Metanephros (tissue), 2 donors: ENCODE results near the gene PANK2. TPM values are rescaled to one million over a fixed set of nuclear protein-coding genes. Genes with fewer than 3 reads are reported as not detected.

ENCODE experiments used
- small RNA-seq: library from RNA; depleted of rRNA; stranded (forward); fragments of <200 nt; gene quantifications from one replicate; pipeline ENCODE3, GENCODE V24; 2014; ENCODE audit warnings: low replicate concordance
- total RNA-seq: library from RNA; depleted of rRNA; stranded (reverse); fragments of >200 nt; gene quantifications from one replicate; pipeline ENCODE4 v1.2.3, GENCODE V29; 2014

The PANK2 gene
- total RNA-seq, result 42.0 TPM

DNA sequence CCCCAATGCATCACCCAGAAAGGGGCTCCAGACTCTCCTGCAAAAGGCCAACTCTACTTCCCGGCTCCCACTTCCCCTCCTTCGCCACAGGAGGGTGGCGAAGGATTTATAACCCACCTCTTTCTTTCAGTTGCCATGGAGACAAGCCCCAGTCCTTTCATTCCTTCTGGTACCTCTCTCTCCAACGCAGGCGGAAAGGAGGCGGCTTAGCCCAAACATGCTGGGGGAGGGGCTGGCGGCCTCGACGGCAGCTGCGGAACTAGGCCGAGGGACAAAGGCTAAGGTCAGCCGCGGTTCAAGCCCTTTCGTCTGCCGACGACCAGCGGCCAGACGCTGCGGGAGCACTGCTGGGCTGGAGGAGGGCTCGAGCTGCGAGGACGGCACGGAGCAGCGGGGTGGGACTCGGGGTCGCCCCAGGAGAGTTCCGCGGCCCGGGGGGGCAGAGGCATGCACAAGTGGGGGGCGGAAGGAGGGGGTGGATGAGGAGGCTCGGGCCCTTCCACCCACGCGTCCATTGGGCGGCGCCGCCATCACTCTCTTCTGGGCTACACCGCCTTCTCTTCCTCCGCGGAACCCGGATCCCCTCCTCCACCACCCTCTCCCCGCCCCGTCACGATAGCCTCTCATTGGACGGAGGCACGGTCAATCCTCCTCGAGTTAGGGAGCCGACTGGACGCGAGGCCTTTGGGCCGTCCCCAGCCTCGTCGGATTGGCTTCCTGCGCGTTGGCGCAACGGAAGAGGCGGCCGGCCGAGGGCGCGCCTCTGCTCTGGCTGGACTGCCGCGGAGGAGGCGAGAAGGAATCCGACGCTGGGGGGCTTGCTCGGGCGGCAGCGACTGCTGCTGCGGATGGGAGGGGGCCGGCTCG, at the start of gene PANK2:
Gene PANK2, plus strand, starts transcription at position 766 of the 867 bp plus-strand sequence.

DNA sequence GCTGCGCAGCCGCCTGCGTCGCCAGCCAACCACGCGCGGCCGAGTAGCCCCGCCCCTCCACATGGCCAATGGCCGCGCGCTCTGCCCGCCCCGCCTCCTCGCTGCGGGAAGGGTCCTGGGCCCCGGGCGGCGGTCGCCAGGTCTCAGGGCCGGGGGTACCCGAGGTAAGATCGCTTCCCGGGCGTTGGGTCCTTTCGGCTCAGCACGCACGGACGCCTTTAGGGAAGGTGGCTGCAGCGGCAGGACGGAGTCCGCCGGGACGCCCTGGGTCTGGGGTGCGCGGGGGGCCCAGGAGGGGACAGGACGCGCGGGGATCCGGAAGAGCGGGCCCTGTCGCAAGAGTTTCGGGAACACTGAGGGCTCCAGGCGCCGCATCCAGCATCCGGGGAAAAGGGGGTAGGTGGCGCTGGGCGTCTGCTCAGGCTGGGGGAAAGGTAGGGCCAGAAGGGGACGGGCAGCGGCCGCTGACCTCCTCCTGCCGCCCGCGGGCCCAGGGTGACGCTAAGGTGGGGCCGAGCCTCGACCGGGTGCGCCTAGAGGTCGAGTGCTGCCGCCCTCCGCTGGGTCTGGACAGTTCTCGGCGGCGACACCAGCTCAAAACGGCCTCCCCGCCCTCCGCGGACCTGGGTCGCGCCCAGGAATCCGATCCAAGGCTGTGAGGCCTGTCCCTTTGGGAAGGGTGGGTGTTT, 42.3 kb upstream of the PANK2 start, which contains the start of gene MAVS:
Gene MAVS, plus strand, starts transcription at position 95 of the 689 bp plus-strand sequence. CDS start 7,791 bp downstream, outside the sequence.

Small RNA genes lying within 50 kb of the gene (small RNA-seq; reads per million reads assigned to genes)
- 3.0 reads per million, percentile 91 among the genes with 10 or more reads in this experiment for gene MIR103A2

Other genes starting within 250 kb of the PANK2 start
- gene GFRA4, start 226.0 kb upstream of the PANK2 start, total RNA-seq, result not detected
- 24.6 TPM for gene ADAM33, start 207.4 kb upstream of the PANK2 start, total RNA-seq
- 4.4 TPM for gene SIGLEC1, start 176.8 kb upstream of the PANK2 start, total RNA-seq
- 25.5 TPM for gene HSPA12B, start 156.7 kb upstream of the PANK2 start, total RNA-seq
- gene ADISSP, start 121.6 kb upstream of the PANK2 start, total RNA-seq, result 23.7 TPM
- gene SPEF1, start 107.9 kb upstream of the PANK2 start, total RNA-seq, result 1.9 TPM
- gene CENPB, start 102.6 kb upstream of the PANK2 start, total RNA-seq, result 50.0 TPM
- gene CDC25B, start 93.1 kb upstream of the PANK2 start, total RNA-seq, result 27.9 TPM
- gene AP5S1, start 68.8 kb upstream of the PANK2 start, total RNA-seq, result 19.1 TPM
- gene MAVS, start 42.6 kb upstream of the PANK2 start, total RNA-seq, result 26.6 TPM
- gene RNF24, start 126.2 kb downstream of the PANK2 start, total RNA-seq, result 14.0 TPM